HG02678 (cell line): ENCODE measurements around the gene UPK2.

Experiments
- ATAC-seq: cut with Tn5 transposase; IDR thresholded peaks from one replicate; pipeline ENCODE4 v1.9.1; 2021; ENCODE audit warnings: mild to moderate bottlenecking, moderate library complexity; ENCODE audit not compliant: unreplicated experiment

UPK2 gene

DNA sequence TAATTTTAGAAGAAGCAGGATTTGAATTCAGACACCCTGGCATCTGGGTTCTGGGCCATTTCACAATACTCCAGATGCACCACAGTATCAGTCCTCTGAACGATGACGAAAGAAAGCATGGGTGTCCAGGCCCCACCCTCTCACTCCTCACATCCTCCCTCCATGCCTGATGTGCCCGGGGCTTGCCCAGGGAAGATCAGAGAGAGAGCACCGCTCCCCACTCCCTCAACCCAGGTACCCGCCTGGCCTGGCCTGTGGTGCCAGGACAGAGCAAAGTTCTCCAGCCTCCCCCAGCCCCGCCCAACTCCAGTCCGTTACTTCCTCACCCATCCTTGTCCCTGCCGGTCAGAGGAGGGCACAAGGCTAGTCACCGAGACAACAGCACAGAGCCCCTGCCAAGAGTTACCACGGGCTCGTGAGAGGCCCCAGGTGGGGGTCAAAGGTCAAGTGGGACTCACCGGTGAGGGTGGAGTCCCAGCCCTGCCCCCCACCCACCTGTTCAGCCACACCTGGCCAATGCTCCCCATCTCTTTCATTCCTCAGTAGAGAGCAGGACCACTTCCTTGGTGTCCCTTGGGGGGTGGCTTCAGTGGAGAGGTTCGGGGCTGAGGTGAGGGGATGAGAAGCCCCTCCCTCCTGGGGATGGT is 38.5 kb upstream of the UPK2 start:
- ATAC-seq: no peak

DNA sequence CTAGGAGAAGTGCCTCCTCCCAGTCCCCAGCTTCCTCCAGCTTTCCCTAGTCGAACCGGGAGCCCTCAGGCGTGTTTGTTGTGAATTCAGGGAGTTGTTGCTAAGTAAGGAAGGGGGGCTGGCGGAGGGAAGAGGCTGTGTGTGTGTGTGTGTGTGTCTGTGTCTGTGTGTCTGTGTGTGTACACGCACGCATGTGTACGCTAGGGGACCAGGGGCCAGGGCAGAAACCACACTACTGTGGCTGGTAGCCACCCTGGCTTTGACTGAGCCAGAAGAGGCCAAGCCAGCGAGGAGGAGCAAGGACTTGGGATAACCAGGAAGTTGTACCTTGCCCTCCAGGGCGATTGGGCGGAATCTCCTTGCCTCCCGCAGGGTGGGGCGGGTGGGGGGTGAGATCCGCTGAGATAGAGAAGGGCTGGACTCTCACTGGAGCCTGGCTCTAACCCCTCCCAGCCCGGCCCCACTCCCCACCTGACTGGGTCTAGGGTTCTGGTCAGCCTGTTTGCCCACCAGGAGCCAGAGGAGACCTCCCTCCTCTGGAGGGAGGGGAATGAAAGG is 37.9 kb upstream of the UPK2 start:
- ATAC-seq: no peak

DNA sequence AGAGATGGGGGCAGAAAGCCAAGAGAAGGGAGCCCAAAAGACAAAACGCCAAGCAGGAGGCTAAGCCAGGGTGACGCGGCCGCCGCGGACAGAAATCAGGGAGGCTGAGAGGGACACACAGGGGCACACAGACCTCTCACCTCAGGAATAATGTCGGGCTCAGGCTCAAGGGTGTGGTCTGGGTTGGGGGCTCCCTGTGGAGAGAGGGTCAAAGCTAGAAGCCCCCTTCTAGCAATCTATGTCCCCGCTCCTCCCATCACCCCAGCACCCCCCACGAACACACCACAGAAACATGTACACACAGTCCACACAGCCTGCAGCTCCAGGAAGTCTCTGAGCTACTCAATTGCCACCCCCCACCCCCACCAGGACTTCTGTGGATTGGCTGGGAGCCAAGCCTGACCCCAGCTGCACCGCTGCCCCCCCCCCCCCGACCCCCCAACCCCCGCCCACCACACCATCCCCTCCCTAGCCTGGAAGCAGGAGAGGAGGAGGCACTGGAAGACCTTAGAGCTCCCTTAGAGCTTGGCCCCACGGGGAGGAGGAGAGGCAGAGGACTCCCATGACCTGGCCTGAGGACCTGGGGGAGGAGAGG is 37.3 kb upstream of the UPK2 start:
- no peak for ATAC-seq

DNA sequence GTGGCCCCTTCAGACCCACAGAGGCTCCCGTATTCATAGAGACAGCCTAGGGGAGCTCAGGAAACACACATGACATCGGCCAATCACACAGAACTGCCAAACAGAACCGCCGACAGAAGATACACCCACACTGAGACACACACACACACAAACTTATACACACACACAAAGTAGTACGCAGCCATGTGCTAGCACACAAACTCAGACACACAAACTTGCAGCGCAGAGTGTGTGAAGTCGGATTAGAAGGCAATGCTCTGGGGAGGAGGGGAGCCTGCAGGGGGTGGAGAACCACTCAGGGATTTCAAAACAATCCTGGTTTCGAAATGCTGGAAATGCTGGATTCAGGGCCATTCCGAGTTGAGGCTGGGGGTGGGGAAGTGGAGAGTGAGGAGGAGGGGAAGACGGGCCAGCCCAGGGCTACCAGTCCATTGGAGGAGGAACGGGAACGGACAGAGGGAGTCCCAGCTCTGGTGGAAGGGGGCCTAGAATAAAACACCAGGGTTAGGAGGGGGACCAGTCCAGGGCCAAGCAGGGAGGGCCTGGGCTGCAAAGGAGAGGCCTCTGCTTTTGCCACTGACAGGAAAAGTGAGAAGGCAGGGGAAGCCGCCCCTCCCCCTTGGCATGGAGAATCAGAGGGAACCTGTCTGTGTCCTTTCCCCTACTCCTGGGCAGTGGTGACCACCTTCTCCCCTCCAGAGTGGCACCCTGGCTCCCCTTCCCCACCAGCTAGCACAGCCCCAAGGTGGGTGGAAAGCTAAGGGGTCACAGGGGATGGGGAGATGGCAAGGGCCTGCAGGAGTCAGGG is 34.8 kb upstream of the UPK2 start:
- no peak for ATAC-seq

DNA sequence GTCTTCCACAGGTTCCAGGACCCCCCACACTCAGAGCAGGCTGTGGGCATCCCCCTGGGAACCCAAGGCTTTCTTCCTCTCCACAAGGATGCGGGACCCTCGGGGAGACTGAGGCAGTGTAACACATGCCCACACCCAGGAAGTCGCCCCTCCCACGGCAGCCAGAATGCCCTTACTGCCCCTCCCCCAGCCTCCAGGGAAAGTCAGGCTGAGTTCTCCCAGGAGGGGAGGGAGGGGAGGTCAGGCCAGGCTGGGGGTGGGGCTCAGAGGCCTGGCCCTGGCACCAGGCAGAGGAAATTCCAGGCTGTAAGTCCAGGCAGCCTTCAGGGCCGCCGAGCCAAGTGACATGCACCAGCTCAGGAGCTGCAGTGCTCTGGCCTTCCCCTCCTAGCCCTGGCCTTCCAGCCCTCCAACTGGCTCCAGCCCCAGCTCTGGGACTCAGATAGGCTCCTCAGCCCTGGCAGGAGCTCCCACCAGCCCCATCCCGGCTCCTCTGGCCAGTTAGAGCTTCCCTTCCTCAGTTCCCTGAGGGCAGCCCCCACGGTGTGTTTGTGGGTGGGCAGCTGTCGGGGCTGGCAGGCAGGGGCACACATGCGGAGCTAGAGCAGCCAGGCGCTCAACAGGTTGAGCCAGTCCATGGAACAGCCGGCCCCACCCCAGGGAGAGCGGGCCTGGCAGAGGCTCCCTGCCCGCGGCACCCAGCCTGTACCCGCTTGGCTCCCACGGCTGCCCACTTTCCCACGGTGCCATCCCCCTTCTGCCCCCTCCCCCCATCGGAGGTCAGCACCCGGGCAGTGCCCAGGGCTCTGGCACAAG is 34.0 kb upstream of the UPK2 start:
- no peak for ATAC-seq

DNA sequence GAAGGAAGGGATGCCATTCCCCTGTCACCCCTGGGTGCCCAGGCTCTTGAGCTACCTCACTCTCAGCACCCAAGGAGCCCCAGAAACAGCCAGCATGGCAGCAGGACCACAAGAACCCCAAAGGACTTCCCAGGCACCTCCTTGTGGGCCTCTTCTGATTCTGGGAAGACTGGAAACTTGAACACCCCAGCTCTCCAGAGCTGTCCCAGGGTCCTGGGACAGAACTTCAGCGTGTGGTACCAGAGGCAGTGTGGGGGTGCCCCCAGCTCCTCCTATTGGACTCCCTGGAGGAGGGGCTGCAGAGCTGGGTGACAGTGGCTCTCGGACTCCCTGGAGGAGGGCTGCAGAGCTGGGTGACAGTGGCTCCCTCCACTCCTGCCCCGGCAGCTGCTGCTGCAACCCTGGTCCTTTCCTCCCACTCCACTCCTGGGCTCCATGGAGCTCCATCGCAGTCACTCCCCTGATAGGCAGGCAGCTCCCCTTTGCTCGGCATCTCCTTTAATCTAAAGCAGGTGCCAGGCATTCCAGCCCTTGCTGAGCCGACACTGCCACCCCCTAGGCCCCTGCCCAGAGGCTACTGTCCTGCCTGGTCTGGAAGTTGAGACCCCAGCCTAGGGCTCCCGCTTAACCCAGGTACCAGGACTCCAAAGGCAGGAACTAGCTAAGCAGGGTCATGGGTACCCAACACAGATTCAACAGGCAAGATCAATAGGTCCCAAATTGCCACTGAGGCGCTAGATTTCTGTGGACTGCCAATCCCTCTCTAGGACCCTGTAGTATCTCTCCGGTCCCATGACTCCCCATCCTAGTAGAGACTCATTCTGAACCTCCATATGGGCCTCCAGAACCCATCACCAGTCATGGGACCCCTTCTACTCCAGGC is 33.1 kb upstream of the UPK2 start:
- ATAC-seq: no peak

DNA sequence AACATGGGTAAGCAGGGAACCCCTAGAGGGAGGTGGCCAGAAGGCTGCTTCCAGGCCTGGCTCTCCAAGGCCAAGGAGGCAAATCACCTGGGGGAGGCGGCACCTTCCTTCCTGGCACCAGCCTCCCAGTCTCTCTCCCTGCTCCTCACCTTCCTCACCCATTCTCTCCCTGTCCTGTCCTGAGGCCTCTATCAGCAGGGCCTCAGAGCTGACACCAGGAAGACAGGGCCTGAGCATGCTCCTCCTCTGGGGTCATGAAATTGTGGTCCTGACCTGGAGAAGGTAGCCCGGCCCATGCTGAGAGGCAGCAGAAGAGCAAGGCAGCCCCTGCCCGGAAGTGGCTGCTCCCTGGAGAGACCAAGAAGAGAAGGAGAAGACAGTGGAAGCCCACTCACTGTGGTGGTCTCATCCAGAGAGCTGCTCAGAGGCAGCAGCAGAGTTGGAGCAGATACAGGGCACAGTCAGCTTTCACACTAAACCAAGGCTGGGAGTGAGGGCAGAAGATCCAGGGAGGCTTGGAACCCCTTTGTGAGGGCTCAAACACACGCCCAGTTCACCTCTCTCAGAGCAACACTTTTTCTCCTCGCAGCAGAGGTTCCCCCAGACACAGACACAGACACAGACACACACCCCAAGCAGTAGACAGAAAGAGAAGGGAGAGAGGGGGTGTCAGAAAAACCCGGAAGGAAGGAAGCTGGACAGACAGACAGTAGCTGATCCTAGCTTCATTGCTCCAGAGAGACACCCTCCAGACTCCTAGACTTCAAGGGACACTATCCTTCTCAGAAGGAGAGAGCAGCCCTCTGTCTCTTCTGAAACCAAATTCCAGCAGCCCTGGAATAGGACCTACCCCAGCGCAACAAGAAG is 32.1 kb upstream of the UPK2 start:
- no peak for ATAC-seq

DNA sequence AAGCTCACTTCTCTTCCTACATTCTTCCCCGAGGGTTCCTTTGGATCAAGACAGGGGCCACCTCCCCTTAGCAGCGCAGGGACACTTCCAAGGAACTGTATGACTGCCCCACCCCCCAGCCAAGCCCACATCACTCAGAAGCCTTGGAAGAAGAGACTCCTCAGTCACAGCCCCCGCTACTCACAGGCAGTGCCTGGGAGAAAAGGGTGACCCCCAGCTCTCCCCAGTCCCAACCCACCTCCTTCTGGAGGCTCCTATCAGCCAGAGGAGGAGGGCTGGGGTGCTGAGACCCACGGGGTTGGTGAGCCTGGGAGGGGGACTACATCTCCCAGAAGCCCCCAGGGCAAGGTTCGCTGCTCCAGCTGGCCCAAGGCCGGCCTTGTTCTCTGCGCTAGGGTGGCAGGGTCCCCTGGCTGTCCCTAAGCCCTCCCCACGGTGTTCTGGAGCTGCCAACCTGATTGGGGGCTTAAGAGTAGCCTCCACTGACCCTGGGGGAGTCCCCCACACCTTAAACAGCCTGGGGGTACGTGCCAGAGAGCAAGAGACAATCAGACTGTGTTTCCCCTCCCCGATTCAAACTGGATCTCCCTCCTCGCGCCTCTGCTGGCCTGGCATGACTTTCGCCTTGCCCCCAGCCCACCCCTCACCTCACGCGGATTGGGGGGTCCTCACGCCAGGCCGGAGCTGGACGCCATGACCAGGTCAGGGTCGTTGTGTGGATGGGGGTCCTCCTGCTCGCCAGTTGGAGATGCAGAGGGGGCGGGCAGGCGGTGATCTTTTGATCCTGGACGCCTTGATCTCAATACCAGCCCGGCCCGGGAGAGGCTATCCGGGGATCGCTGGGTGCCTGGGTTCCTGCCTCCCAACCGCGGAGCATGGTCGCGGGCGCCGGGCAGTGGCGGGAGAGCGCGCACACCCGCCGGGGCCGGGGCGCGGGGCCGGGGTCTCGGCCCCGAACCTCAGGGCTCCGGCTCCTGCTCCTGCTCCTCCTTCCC is 31.2 kb upstream of the UPK2 start:
- no peak for ATAC-seq

DNA sequence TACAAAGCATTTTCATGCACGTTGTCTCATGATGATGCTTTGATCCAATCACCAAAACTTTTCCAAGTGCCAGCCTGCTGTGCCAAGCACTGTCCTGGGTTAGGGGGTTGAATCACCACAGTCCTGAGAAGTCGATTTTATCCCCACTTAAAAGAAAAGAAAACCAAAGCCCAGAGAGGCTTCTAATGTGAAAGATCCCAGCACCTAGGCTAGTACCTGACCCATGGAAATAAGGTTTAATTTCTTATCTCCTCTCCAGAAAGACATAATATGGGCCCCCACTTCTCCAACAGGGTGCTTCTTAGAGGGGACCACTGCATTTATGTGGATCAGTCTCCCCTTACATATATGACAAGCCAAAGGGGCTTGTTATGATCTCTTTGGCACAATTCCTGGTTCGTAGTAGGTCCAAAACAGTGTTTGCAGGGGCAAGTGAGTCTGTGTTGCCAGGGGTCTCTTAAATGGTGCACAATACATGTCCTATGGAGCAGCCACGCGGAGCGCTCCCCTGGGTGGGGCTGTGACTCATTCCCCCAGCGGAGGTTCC is 28.5 kb upstream of the UPK2 start:
- no peak for ATAC-seq

DNA sequence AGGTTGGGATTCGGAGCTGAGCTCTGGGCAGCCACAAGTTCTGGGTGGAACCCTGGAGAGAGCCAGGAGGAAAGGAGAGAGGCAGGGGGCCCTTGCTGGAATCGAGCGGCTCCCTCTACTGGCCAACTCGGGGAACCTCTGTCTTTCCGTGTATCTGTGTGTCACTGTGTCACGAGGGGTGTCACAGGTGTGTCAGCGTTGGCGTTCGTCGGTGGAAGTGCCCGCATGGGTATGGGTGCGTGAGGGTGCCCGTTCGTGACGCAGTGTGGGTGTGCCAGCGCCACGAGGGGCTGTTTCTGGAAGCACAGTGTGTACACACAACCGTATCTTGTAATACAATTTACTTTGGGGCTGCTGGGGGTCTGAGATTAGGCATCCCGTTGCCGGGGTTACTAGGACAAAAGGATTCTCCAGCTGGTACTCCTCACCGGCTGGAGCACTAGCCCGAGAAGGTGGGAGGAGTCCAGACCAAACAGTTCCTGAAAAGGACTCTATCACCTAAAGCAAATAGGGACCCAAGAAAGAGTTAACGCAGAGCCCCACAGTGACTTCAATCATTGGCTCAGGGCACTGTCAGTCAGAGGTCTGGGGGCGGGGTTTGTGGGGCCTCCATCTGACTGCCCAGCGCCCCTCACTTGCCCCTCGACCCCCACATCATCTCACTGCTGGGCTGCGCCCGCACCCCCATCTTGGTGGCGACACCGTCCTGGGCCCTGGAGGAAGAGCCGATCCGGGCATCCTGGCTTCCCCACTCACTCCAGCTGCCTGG is 27.8 kb upstream of the UPK2 start:
- peak; percentile 42 for ATAC-seq

DNA sequence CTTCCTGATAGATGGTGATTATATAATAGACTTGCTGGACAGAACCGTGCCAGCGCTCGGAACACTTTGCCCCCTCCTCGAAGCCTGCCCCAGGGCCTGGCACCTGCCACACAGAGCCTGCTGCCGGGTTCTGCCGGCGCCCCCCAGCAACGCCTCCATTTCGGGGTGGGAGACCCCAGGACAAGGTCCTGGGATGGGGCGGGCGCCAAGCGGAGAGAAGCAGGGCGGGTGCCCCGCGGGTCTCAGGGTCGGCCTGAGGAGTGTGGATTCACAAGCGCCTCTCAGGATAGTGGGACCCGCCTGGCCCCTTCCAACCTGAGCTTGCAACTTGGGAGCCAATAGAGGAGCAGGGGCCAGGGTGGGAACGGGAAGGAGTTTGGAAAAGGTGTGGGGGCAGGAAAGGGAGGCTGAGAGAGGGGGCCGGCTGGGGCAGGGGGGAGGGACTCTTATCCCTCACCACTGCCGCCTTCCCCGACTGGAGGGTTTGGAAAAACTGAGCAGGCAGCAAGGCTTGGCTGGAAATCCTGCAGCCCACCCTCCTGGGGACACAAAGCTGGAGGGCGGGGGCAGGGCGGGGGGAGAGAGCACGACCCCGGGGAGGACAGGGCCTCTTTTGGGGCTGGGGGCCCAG is 27.1 kb upstream of the UPK2 start:
- peak; percentile 1 for ATAC-seq

DNA sequence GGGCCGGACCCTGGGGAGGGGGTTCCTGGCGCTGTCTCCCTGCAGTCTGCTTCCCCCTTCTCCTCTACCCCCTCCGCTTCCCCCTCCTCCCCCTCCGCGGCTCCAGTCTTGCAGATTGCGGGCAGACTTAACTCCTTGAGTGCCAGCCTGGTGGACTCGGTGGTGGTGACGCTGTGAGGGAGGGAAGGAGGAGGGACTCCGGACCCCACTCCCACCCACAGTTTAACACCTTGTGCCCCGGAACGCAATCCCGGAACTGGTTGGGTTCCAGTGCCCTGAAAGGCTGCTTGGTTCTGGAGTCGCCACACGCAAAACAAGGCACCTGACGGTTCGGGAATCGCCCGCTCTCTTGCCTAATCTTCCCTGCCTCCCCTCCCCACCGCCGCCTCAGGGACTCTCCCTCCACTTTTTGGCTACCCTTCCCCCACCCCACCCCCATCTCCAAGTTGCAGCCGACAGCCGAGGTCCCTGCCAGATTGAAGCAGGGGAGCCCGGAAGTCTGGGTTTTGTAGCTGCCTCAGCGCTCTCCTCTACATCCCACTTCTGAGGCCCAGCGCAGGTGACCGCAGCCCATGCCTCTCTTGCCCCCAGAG is 26.5 kb upstream of the UPK2 start:
- ATAC-seq: no peak

DNA sequence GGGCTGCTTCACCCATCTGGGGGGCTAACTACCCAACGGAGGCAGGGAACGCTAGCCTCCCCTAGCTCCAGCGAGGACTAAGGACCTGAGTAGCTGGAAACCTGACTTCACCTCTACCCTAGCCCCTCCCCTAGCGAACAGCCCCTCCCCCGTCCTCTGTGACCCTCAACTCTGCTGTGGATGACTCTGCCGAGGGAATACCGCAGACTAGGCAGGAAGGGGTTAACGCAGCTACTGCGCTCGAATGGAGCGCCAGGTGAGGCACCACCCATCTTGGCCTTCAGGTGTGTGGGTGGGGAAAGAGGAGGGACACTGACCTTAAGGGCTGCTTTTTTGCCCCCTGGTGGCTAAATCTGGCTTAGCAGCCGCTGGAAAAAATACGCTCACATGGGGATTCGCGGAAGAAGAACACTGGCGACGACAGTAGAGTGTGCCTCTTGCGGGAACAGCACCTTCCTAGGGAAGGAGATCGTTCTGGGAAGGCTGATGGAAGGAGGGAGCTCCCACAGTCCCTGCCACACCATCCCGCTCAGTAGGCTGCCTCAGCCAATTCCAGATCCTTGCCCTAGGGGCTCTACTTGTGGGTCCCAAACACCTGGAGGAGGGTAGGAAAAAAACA is 25.9 kb upstream of the UPK2 start:
- no peak for ATAC-seq

DNA sequence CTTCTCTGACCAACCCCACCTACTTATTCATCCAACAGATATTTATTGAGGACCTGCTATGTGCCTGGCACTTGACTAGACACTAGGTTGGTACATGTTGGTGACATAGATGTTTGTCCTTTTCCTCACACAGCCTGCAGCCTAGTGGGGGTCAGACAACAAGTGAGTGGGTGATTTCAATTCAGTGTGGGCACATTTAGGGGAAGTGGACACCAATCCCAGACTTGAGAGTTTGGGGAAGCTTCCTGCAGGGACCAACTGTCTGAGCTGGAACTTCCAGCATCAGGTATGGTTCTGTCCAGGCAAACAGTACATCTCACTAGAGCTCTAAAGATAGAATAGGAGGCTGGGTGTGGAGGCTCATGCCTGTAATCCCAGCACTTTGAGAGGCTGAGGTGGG is 24.5 kb upstream of the UPK2 start:
- no peak for ATAC-seq

DNA sequence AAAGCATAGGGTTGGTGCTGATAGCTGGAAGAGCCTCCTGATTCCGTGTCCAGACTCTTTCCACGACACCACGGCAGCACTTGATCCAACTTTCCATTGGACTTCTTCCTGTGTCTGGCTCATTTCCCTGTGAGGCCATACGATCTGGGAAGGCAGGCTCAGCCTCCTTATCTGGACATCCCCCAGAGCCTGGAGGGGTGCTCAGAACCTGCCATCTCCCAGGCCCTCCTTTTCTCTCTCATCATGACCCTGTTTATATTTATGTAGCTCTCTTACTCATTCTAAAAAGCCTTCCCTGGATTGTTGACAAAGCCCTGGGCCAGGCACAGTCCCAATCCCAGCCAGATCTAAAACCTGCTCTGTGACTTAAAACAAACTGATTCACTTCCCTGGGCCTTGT is 22.6 kb upstream of the UPK2 start:
- no peak for ATAC-seq

DNA sequence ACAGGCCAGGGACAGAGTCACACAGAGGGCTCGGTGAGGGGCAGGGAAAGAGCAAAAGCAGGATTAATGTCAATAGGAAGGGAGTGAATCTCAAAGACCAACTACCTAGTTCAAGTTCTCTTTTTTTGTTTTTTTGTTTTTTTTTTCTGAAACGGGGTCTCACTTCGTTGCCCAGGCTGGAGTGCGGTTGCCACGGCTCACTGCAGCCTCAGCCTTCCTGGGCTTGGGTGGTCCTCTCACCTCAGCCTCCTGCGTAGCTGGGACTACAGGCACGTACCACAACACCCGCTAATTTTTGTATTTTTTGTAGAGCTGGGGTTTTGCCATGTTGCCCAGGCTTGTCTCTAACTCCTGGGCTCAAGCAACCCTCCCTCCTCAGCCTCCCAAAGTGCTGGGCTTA is 20.7 kb upstream of the UPK2 start:
- no peak for ATAC-seq
